Measurements from ENCODE around the gene EDA. TPM values are rescaled to one million over a fixed set of nuclear protein-coding genes. Genes with fewer than 3 reads are reported as not detected.

EDA gene
- total RNA-seq, 2 donors from 2014 or later, result 13.1 to 14.9 TPM

DNA sequence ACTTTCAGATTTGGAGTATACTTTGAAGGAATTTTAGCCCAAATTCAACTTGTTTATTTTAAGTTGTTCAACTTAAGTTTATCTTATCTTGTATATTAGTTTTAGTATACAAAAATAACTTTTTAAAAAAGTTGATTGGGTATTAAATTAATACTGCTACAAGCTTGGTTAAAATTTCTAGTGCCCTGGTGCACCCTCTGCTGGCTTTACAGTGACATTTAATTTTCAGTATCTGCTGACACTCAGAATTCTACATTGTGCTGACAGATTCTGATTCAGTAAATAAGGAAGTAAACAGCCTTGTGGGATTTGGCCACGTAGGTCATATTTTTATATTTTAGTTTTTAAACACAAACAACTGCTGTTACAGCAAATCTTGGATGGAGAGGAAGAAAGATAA, 2.9 kb downstream of the EDA start:
- no peak for DNase-seq (ENCODE audit: low spot score)
- no peaks in the 10 kb centered on the region for H3K27me3 ChIP-seq
- H3K36me3 ChIP-seq, result no peaks in the 10 kb centered on the region
- no peak overlapping the region for H3K27ac ChIP-seq
- no peak overlapping the region for H3K4me3 ChIP-seq
- TF ChIP-seq, protein P1, sequence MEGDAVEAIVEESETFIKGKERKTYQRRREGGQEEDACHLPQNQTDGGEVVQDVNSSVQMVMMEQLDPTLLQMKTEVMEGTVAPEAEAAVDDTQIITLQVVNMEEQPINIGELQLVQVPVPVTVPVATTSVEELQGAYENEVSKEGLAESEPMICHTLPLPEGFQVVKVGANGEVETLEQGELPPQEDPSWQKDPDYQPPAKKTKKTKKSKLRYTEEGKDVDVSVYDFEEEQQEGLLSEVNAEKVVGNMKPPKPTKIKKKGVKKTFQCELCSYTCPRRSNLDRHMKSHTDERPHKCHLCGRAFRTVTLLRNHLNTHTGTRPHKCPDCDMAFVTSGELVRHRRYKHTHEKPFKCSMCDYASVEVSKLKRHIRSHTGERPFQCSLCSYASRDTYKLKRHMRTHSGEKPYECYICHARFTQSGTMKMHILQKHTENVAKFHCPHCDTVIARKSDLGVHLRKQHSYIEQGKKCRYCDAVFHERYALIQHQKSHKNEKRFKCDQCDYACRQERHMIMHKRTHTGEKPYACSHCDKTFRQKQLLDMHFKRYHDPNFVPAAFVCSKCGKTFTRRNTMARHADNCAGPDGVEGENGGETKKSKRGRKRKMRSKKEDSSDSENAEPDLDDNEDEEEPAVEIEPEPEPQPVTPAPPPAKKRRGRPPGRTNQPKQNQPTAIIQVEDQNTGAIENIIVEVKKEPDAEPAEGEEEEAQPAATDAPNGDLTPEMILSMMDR (IDR thresholded peaks at IDR 0.05), result peak; percentile 13 to 70
- H3K4me1 ChIP-seq, result no peaks in the 10 kb centered on the region
- H3K9me3 ChIP-seq, result peaks cover 0 to 4% of the 10 kb centered on the region in 2 donors

DNA sequence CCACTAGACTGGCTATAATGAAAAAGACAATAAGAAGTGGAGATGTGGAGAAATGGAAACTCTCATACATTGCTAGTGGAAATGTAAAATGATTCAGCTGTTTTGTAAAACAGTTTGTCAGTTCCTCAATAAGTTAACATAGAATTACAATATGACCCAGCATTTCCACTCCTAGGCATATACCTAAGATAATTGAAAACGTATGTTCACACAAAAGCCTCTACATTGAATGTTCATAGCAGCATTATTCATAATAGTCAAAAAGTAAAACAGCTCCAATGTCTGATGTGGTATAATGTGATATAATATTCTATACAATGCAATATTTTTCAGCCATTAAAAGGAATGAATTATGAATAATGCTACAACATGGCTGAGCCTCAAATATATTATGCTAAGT, 10.2 kb downstream of the EDA start:
- no peaks in the 10 kb centered on the region for H3K27me3 ChIP-seq
- H3K36me3 ChIP-seq, result no peaks in the 10 kb centered on the region
- H3K4me3 ChIP-seq, result no peak overlapping the region
- H3K9me3 ChIP-seq, result peaks cover 0 to 9% of the 10 kb centered on the region in 2 donors
- no peaks in the 10 kb centered on the region for H3K4me1 ChIP-seq
- DNase-seq (ENCODE audit: low spot score), result no peak
- no peak overlapping the region for H3K27ac ChIP-seq
- TF ChIP-seq, protein P1 (IDR thresholded peaks at IDR 0.05), result no peak

DNA sequence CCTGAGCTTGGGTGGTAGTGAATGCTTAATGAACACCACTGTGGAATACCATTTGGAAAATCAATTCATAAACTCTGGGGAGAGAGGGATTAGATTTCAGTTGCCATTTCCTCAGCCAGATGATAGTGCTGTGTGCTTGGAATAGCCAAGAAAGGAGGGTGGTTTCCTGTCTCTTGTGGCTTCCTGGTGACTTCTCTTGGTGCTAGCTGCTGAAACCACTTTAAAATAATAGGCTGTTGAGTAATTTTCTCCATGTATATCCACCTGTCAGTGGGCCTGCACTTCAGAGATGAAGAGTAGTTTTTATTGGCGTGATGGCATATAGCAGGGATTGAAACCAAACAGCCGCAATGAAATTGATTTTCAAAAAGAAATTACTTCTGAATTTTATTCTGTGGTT, 11.8 kb downstream of the EDA start:
- H3K4me3 ChIP-seq, result no peak overlapping the region
- no peak for DNase-seq (ENCODE audit: low spot score)
- H3K36me3 ChIP-seq, result no peaks in the 10 kb centered on the region
- no peaks in the 10 kb centered on the region for H3K4me1 ChIP-seq
- no peak overlapping the region for H3K27ac ChIP-seq
- TF ChIP-seq, protein P1 (IDR thresholded peaks at IDR 0.05), result no peak
- peaks cover 0 to 9% of the 10 kb centered on the region in 2 donors for H3K9me3 ChIP-seq
- H3K27me3 ChIP-seq, result no peaks in the 10 kb centered on the region

DNA sequence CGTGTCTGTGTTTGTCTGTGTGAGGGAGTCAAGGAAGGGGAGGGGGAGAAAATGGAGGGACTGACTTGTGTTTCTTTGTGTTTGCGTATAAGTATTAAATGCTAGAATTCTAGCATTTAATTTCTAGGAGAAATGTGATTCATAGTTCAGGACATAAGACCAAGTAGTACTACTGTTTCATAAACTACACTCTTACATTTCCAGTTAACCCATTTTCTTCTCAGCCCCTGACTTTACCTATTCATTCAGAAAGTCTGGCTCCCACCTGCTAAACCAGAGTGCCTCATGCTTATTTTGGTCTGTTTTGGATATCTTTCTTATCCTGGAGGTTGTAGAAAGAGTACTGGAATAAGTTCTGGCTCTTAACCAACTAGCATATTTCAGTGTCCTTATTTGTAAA, 14.2 kb downstream of the EDA start:
- TF ChIP-seq, protein P1 (IDR thresholded peaks at IDR 0.05), result no peak
- H3K4me3 ChIP-seq, result no peak overlapping the region
- no peaks in the 10 kb centered on the region for H3K36me3 ChIP-seq
- no peaks in the 10 kb centered on the region for H3K27me3 ChIP-seq
- no peaks in the 10 kb centered on the region for H3K4me1 ChIP-seq
- no peaks in the 10 kb centered on the region for H3K9me3 ChIP-seq
- DNase-seq (ENCODE audit: low spot score), result no peak
- no peak overlapping the region for H3K27ac ChIP-seq

DNA sequence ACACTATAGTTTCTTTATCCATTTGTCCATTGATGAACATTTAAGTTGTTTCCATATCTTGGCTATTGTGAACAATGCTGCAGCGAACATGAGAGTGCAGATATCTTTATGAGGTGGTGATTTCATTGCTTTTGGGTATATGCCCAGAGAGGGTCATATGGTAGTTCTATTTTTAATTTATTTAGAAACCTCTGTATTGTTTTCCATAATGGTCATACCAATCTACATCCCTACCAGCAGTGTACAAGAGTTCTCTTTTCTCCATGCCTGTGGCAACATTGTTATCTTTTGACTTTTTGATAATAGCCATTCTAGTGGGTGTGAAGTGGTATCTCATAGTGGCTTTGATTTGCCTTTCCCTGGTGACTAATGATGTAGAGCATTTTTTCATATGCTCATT, 48.8 kb downstream of the EDA start:
- TF ChIP-seq, protein P1 (IDR thresholded peaks at IDR 0.05), result no peak
- no peaks in the 10 kb centered on the region for H3K36me3 ChIP-seq
- H3K4me3 ChIP-seq, result no peak overlapping the region
- peaks cover 0 to 4% of the 10 kb centered on the region in 2 donors for H3K27me3 ChIP-seq
- H3K9me3 ChIP-seq, result peaks cover 0 to 62% of the 10 kb centered on the region in 2 donors
- no peak overlapping the region for H3K27ac ChIP-seq
- no peak for DNase-seq (ENCODE audit: low spot score)
- no peaks in the 10 kb centered on the region for H3K4me1 ChIP-seq

DNA sequence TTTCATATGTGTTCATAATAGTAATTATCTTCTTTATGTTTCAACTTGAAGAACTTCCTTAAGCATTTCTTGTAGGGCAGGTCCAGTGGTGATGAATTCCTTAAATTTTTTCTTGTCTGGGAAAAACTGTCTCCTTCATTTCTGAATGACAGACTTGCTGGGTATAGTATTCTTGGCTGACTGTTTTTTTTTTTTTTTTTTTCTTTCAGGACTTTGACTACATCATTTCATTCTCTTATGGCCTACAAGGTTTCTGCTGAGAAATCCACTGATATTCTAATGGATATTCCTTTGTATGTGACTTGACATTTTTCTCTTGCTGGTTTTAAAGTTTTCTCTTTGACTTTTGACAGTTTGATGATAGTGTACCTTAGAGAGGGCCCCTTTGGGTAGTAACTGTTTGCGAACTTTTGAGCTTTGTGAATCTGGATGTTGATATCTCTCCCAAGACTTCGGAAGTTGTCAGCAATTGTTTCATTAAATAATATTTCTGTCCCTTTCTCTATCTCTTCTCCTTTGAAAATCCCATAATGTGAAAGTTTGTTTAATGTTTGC, 54.2 kb downstream of the EDA start:
- Histone ChIP-seq H3K27ac (no peak overlapping the region), H3K4me1 (no peaks in the 10 kb centered on the region), H3K27me3 (peaks cover 0 to 4% of the 10 kb centered on the region in 2 donors), H3K9me3 (peaks cover 0 to 54% of the 10 kb centered on the region in 2 donors), H3K4me3 (no peak overlapping the region), H3K36me3 (no peaks in the 10 kb centered on the region)
- TF ChIP-seq, protein P1 (IDR thresholded peaks at IDR 0.05), result no peak
- no peak for DNase-seq (ENCODE audit: low spot score)
